ENCODE data around the gene PRX. TPM values are rescaled to one million over a fixed set of nuclear protein-coding genes. Genes with fewer than 3 reads are reported as not detected.

The PRX gene
- total and polyA plus RNA-seq, 9 donors: 1.7 to 8.8 (median 6.9) TPM

- H3K27me3 ChIP-seq: no peaks in the 10 kb centered on the region
- DNase-seq: no peak
- H3K27ac ChIP-seq: no peak overlapping the region
- H3K4me1 ChIP-seq (ENCODE audit: insufficient read depth): peaks cover 2% of the 10 kb centered on the region
- 62 to 77% (median 72%) methylated on average over 8 of the region's 8 CpGs for WGBS, 3 donors
- TF ChIP-seq EP300 (IDR thresholded peaks at IDR 0.05) (no peak), POLR2A (IDR thresholded peaks at IDR 0.05) (no peak), CTCF (IDR thresholded peaks at IDR 0.05) (no peak)
- intact Hi-C loops (cut with DNase I): no loop called here
- H3K4me3 ChIP-seq: no peak overlapping the region
- H3K9me3 ChIP-seq: no peaks in the 10 kb centered on the region
- H3K36me3 ChIP-seq: no peaks in the 10 kb centered on the region
Measured at GRCh38 chr19:40392123-40392522, 21.1 kb downstream of the PRX start.

- intact Hi-C loops (cut with DNase I): no loop called here
- no peak for DNase-seq
- no peaks in the 10 kb centered on the region for H3K9me3 ChIP-seq
- H3K4me3 ChIP-seq: no peak within 1 kb of the TSS
- H3K36me3 ChIP-seq: no peaks in the 10 kb centered on the region
- no peak for TF ChIP-seq CTCF (IDR thresholded peaks at IDR 0.05)
- H3K27ac ChIP-seq: no peak within 1 kb of the TSS
- 81 to 87% (median 83%) methylated on average over 10 of the region's 10 CpGs for WGBS, 3 donors
- H3K27me3 ChIP-seq: no peaks in the 10 kb centered on the region
- H3K4me1 ChIP-seq (ENCODE audit: insufficient read depth): peaks cover 2% of the 10 kb centered on the region
Measured at GRCh38 chr19:40390084-40390742, 23.0 kb downstream of the PRX start, which contains the start of gene HIPK4. Gene HIPK4 (minus strand): TSS chr19:40390181. CDS start chr19:40389902, 279 bp downstream.

- peak in 1 of 5 donors; percentile 18 for DNase-seq
- no peak for TF ChIP-seq EP300 (IDR thresholded peaks at IDR 0.05)
- no peak for TF ChIP-seq POLR2A (IDR thresholded peaks at IDR 0.05)
- Histone ChIP-seq H3K36me3 (no peaks in the 10 kb centered on the region), H3K9me3 (no peaks in the 10 kb centered on the region), H3K4me3 (no peak overlapping the region), H3K27ac (no peak overlapping the region), H3K4me1 (ENCODE audit: insufficient read depth) (peaks cover 2% of the 10 kb centered on the region), H3K27me3 (no peaks in the 10 kb centered on the region)
- WGBS, 3 donors: 93 to 95% (median 95%) methylated on average over 33 of the region's 33 CpGs
- intact Hi-C loops (cut with DNase I): no loop called here
Measured at GRCh38 chr19:40389404-40390083, 23.6 kb downstream of the PRX start.

GRCh38 chr19:40388481-40388880 is 24.7 kb downstream of the PRX start:
- H3K27me3 ChIP-seq: no peaks in the 10 kb centered on the region
- no peak for DNase-seq
- no peaks in the 10 kb centered on the region for H3K9me3 ChIP-seq
- intact Hi-C loops (cut with DNase I): no loop called here
- H3K36me3 ChIP-seq: no peaks in the 10 kb centered on the region
- no peak overlapping the region for H3K27ac ChIP-seq
- TF ChIP-seq CTCF (IDR thresholded peaks at IDR 0.05): no peak
- TF ChIP-seq POLR2A (IDR thresholded peaks at IDR 0.05): no peak
- no peak for TF ChIP-seq EP300 (IDR thresholded peaks at IDR 0.05)
- 71 to 88% (median 78%) methylated on average over 3 of the region's 3 CpGs for WGBS, 3 donors
- H3K4me1 ChIP-seq (ENCODE audit: insufficient read depth): peaks cover 2% of the 10 kb centered on the region
- no peak overlapping the region for H3K4me3 ChIP-seq

GRCh38 chr19:40387155-40387554 is 26.0 kb downstream of the PRX start:
- 90 to 93% (median 91%) methylated on average over 10 of the region's 10 CpGs for WGBS, 3 donors
- Histone ChIP-seq H3K9me3 (no peaks in the 10 kb centered on the region), H3K27me3 (no peaks in the 10 kb centered on the region), H3K36me3 (no peaks in the 10 kb centered on the region), H3K4me3 (no peak overlapping the region), H3K27ac (no peak overlapping the region), H3K4me1 (ENCODE audit: insufficient read depth) (no peaks in the 10 kb centered on the region)
- TF ChIP-seq CTCF (IDR thresholded peaks at IDR 0.05): no peak
- TF ChIP-seq POLR2A (IDR thresholded peaks at IDR 0.05): no peak
- no peak for TF ChIP-seq EP300 (IDR thresholded peaks at IDR 0.05)
- intact Hi-C loops (cut with DNase I): no loop called here
- no peak for DNase-seq
